ENCODE measurements around the gene PLXNA4. TPM values are rescaled to one million over a fixed set of nuclear protein-coding genes. Genes with fewer than 3 reads are reported as not detected.

Gene PLXNA4
- total RNA-seq, 1 donor from 2014 or later = 14.0 TPM

- DNase-seq (ENCODE audit: extremely low spot score in 2 of 2) = no peak
- H3K9me3 ChIP-seq = no peaks in the 10 kb centered on the region
- H3K27me3 ChIP-seq = no peaks in the 10 kb centered on the region
- no peak overlapping the region for H3K4me3 ChIP-seq
- H3K36me3 ChIP-seq = no peaks in the 10 kb centered on the region
- no peaks in the 10 kb centered on the region for H3K4me1 ChIP-seq
- no peak for TF ChIP-seq POLR2A (IDR thresholded peaks at IDR 0.05)
- TF ChIP-seq CTCF (IDR thresholded peaks at IDR 0.05) = no peak
- no peak for TF ChIP-seq POLR2AphosphoS5 (IDR thresholded peaks at IDR 0.05; ENCODE audit: insufficient read depth in 1 of 2, low read depth in 1 of 2)
- H3K27ac ChIP-seq = no peak overlapping the region
- intact Hi-C loops (cut with DNase I) = no loop called here
These were observed 279.4 kb downstream of the PLXNA4 start for GRCh38 chr7:132296820-132297219.

- Histone ChIP-seq H3K27ac (no peak overlapping the region), H3K4me1 (no peaks in the 10 kb centered on the region), H3K27me3 (no peaks in the 10 kb centered on the region), H3K9me3 (no peaks in the 10 kb centered on the region), H3K4me3 (no peak overlapping the region), H3K36me3 (no peaks in the 10 kb centered on the region)
- intact Hi-C loops (cut with DNase I) = no loop called here
- TF ChIP-seq POLR2A (IDR thresholded peaks at IDR 0.05) = no peak
- TF ChIP-seq POLR2AphosphoS5 (IDR thresholded peaks at IDR 0.05; ENCODE audit: insufficient read depth in 1 of 2, low read depth in 1 of 2) = no peak
- TF ChIP-seq CTCF (IDR thresholded peaks at IDR 0.05) = no peak
- DNase-seq (ENCODE audit: extremely low spot score in 2 of 2) = no peak
These were observed 281.1 kb downstream of the PLXNA4 start for GRCh38 chr7:132295175-132295574.

- H3K36me3 ChIP-seq = no peaks in the 10 kb centered on the region
- no peaks in the 10 kb centered on the region for H3K9me3 ChIP-seq
- H3K4me1 ChIP-seq = no peaks in the 10 kb centered on the region
- H3K4me3 ChIP-seq = no peak overlapping the region
- DNase-seq (ENCODE audit: extremely low spot score in 2 of 2) = no peak
- intact Hi-C loops (cut with DNase I) = no loop called here
- H3K27ac ChIP-seq = no peak overlapping the region
- no peaks in the 10 kb centered on the region for H3K27me3 ChIP-seq
- no peak for TF ChIP-seq POLR2A (IDR thresholded peaks at IDR 0.05)
These were observed 283.5 kb downstream of the PLXNA4 start for GRCh38 chr7:132292803-132293202.

GRCh38 chr7:132291481-132291880 is 284.8 kb downstream of the PLXNA4 start:
- H3K36me3 ChIP-seq = no peaks in the 10 kb centered on the region
- no peak for TF ChIP-seq CTCF (IDR thresholded peaks at IDR 0.05)
- no peak for TF ChIP-seq POLR2AphosphoS5 (IDR thresholded peaks at IDR 0.05; ENCODE audit: insufficient read depth in 1 of 2, low read depth in 1 of 2)
- no peak for TF ChIP-seq POLR2A (IDR thresholded peaks at IDR 0.05)
- no peak overlapping the region for H3K4me3 ChIP-seq
- no peaks in the 10 kb centered on the region for H3K4me1 ChIP-seq
- DNase-seq (ENCODE audit: extremely low spot score in 2 of 2) = no peak
- intact Hi-C loops (cut with DNase I) = no loop called here
- no peak overlapping the region for H3K27ac ChIP-seq
- no peaks in the 10 kb centered on the region for H3K9me3 ChIP-seq
- H3K27me3 ChIP-seq = no peaks in the 10 kb centered on the region

- no peaks in the 10 kb centered on the region for H3K4me1 ChIP-seq
- no peaks in the 10 kb centered on the region for H3K9me3 ChIP-seq
- no peak for DNase-seq (ENCODE audit: extremely low spot score in 2 of 2)
- TF ChIP-seq CTCF (IDR thresholded peaks at IDR 0.05) = no peak
- H3K27me3 ChIP-seq = no peaks in the 10 kb centered on the region
- H3K36me3 ChIP-seq = no peaks in the 10 kb centered on the region
- H3K4me3 ChIP-seq = no peak overlapping the region
- intact Hi-C loops (cut with DNase I) = no loop called here
- no peak overlapping the region for H3K27ac ChIP-seq
These were observed 286.2 kb downstream of the PLXNA4 start for GRCh38 chr7:132290021-132290420.

- H3K4me1 ChIP-seq = no peaks in the 10 kb centered on the region
- H3K36me3 ChIP-seq = no peaks in the 10 kb centered on the region
- no peaks in the 10 kb centered on the region for H3K9me3 ChIP-seq
- no peaks in the 10 kb centered on the region for H3K27me3 ChIP-seq
- H3K4me3 ChIP-seq = no peak overlapping the region
- no peak for DNase-seq (ENCODE audit: extremely low spot score in 2 of 2)
- TF ChIP-seq CTCF (IDR thresholded peaks at IDR 0.05) (no peak), POLR2A (IDR thresholded peaks at IDR 0.05) (no peak), POLR2AphosphoS5 (IDR thresholded peaks at IDR 0.05; ENCODE audit: insufficient read depth in 1 of 2, low read depth in 1 of 2) (no peak)
- intact Hi-C loops (cut with DNase I) = no loop called here
- H3K27ac ChIP-seq = no peak overlapping the region
These were observed 289.4 kb downstream of the PLXNA4 start for GRCh38 chr7:132286836-132287235.

Data from vagina (tissue), 2 donors.